Measurements from ENCODE around the gene TBX4.
"Not testable (repeated sequence)": the region's sequence is repeated elsewhere in the genome, so short reads cannot be mapped to it uniquely, and the experiment has no call there.

Gene TBX4

GRCh38 chr17:61431594-61432311 lies 20.5 kb upstream of the TBX4 start:
- DNase-seq = no peak

DNA sequence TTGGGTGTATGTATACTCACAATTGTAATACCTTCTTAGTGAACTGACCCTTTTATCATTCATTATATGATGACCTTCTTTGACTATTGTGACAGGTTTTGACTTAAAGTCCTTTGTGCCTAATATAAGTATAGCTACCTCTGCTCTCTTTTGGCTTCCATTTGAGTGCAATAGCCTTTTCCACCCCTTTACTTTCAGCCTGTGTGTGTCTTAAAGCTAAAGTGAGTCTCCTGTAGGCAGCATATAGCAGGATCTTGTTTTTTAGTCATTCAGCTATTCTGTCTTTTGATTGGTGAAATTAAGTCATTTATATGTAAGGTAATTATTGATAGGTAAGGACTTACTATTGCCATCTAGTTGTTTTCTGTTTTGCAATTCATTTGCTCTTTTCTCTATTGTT lies 15.9 kb upstream of the TBX4 start:
- no peak for DNase-seq

- no peak for DNase-seq
Measured at GRCh38 chr17:61436995-61437704, 15.1 kb upstream of the TBX4 start.

GRCh38 chr17:61440697-61441096 lies 11.5 kb upstream of the TBX4 start:
- DNase-seq = no peak

DNA sequence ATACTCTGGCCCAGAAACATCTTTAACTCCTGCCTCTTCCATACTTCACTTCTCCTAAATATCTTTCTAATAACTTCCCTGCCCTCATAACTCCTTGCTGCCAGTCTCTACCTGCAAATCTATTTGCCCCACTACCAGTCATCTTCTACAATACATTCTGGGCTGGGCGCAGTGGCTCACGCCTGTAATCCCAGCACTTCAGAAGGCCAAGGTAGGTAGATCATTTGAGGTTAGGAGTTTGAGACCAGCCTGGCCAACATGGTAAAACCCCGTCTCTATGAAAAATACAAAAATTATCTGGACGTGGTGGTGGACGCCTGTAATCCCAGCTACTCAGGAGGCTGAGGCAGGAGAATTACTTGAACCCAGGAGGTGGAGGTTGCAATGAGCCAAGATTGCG lies 10.7 kb upstream of the TBX4 start:
- DNase-seq = not testable (repeated sequence)

DNA sequence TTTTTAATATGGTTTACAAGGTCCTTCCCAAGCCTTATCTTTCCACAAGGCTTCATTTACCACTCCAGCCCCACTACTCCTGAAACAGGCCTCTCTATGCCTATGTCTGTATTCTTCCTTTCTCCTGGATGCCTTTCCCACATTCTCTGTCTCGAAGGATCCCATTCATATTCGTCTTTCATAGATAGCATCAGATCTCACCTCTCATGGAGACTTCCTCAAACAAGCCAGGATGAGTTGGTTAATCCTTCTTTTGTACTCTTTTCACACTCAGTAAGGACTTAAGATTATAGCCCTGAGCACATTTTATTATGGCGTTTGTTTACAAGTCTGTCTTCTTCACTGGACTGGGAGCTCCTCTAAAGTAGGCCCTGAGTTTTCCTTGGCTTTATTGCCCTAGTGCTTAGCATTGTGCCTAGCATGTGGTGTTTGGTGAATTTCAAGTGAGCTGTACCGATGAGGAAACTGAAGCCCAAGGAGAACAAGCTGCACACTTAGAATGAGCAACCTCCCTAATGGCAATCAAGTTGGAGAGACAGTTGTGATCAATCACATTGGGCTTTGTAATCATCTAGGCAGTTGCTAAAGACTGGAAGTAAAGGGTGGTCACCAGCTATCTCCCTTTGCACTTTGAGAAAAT lies 10.0 kb upstream of the TBX4 start:
- no peak for DNase-seq

GRCh38 chr17:61442878-61443474 lies 9.2 kb upstream of the TBX4 start:
- no peak for DNase-seq

DNA sequence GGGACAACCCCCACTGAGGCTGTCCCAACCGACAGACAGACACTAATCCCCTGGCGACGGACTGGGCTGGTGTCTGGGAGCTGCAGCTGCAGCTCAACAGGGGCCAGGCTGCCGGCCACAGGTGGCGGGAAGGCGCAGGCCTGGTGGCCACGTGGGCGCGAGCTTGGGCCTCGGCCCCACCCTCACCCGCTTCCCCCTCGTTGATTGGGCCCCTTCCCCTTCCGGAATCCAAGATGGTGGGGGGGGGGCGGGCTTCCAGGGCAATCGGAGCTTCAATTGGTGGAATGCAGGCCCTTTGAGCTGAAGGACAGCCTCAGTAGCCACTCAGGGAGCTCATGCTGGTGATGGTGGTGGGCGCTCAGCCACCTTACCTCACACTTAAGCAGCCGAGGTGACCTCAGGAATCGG lies 8.7 kb upstream of the TBX4 start:
- DNase-seq = no peak

DNA sequence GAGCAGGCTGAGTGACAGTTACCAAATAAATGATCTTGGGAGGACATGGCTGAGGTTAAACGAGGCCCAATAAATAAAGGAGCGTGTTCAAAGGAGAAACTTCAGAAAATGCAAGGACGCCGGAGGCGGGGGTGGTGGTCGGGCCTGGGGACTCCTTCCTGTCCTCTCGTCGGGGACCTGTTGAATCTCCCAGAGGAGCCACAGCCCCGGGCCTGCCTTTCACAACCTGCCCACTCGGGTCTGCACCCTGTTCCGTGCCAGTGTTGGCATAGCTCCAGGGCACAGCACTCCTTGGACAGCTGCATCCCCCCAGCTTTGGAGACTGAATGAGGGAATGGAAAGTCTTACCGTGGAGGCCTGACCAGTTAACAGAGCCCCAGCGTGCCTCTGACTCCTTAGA lies 8.1 kb upstream of the TBX4 start:
- DNase-seq = no peak

GRCh38 chr17:61444831-61445230 lies 7.4 kb upstream of the TBX4 start:
- no peak for DNase-seq

DNA sequence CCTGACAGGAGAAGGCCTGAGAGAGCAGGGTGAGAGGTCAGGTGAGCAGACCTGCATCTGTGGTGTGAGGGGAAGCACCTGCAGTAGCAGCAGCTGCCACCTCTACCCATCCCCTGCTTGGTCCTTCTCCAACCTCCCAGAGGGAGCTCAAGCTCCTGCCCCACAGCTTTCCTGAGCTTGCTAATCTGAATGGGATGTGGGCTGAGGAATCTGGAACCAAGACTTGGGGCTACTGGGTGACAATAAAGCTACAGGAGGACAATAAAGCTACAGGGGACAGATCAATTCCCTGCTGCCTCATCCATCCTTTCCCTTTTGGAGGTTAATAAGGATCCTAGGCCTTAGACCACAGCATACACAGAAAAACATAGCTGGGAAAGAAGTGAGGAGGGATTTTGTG lies 4.9 kb upstream of the TBX4 start:
- DNase-seq = no peak

DNA sequence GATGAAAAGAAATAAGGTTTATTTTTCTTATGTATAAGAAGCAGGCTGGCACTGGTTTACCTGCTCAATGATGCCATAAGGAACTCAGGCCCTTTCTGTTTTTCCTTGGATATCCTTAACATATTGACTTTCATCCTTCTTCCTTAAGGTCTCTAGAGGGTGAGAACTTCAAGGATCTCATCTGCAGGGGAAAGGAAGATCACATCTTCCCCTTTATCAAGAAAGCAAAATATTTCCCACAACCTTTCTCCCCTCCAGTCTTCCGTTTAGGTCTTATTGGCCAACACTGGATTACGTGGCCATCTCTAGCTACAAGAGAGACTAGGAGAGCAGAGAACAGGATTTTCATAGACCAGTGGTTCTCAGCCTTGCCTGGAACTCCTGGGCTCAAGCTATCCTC lies 4.2 kb upstream of the TBX4 start:
- DNase-seq = no peak

- DNase-seq = not testable (repeated sequence)
Measured at GRCh38 chr17:61449140-61449539, 3.1 kb upstream of the TBX4 start.

- no peak for DNase-seq
Measured at GRCh38 chr17:61449707-61450640, 2.2 kb upstream of the TBX4 start.

GRCh38 chr17:61450641-61451537 lies 1.3 kb upstream of the TBX4 start:
- DNase-seq = no peak

- DNase-seq = no peak
Measured at GRCh38 chr17:61451538-61452300, 503 bp upstream of the TBX4 start.

- DNase-seq = no peak
Measured at GRCh38 chr17:61453566-61454380, 1.6 kb downstream of the TBX4 start.

DNA sequence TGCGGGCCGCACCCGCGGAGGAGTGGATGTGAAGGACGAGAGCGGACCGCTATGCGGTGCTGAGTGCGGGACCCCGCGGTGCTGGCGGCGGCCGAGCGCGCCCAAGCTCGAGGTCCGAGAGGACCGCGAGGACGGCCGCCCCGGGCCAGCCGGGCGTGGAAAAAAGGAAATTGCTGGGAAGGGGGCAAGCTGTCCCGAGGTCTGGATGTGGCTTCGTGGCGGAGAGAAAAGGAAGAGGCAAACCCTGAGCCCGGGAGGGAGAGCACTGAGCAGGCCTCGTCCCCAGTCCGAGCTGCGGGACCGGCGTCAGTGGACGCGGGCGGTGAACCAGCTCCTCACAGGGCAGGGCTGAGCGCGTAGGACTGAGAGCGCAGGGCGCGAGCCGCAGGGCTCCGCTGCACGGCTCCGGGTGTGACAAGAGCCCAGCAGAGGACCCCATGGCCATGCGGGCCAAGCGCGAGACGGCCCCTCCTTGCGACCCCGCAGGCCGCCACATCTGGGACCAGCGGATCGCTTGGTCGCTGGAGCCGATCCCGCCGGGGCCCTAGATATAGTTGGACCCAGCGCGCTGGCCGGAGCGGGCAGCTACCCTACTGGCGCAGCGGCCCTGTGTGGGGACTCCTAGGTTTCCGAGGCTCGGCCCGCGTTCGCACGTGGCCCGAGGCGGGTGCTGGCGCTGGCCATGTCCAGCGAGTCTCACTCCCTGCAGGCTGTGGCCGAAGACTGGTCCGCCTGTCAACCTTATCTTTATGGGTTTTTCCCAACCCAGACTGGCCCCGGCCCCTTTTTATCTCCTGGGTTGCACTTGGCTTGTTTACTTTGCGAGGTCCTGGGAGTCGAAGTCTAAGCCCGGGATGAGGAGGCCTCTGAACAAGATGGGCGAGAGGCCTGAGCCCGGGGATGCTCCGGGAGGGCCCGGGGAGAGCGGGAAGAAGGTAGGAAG lies 2.4 kb downstream of the TBX4 start:
- DNase-seq = no peak
